Vagina (tissue), 2 donors: ENCODE results near the gene SHF. TPM values are rescaled to one million over a fixed set of nuclear protein-coding genes. Genes with fewer than 3 reads are reported as not detected.

Experiments
- DNase-seq, 2 donors: peaks; one replicate each; pipeline ENCODE4 v3.0.0-alpha.2; 2017; ENCODE audit errors: extremely low spot score in 2 of 2
- H3K27ac ChIP-seq: fragments of 200-600 bp; sonication (generic); one replicate; pipeline ENCODE4 v1.5.1; 2019
- H3K27me3 ChIP-seq: fragments of 200-600 bp; sonication (generic); one replicate; pipeline ENCODE4 v1.5.1; 2019
- H3K36me3 ChIP-seq, 2 donors: fragments of 200-600 bp; sonication (generic); one replicate each; pipeline ENCODE4 v1.5.1; 2017 to 2019
- H3K4me1 ChIP-seq: fragments of 200-600 bp; sonication (generic); one replicate; pipeline ENCODE4 v1.5.1; 2019
- H3K4me3 ChIP-seq, 2 donors: fragments of 200-600 bp; sonication (generic); 1 replicate in 1 of 2; 2 replicates in 1 of 2; pipeline ENCODE4 v1.5.1; 2016 to 2019
- H3K9me3 ChIP-seq: fragments of 200-600 bp; sonication (generic); one replicate; pipeline ENCODE4 v1.5.1; 2019
- POLR2A ChIP-seq, 2 donors: fragments of 450-650 bp; IDR thresholded peaks; one replicate each; pipeline ENCODE4 v1.6.1; 2017; ENCODE audit warnings: antibody characterized with exemption in 2 of 2, mild to moderate bottlenecking in 2 of 2, moderate library complexity in 2 of 2
- POLR2AphosphoS5 ChIP-seq, 2 donors: sonication (generic); formaldehyde crosslinking; IDR thresholded peaks; one replicate each; pipeline ENCODE4 v1.9.0; 2017; ENCODE audit warnings: antibody characterized with exemption in 2 of 2, mild to moderate bottlenecking in 2 of 2, low read depth in 1 of 2; ENCODE audit not compliant: insufficient read depth in 1 of 2
- intact Hi-C: fragments of 100-400 bp; cut with DNase I; formaldehyde crosslinking; loops from one replicate; pipeline ENCODE4 v1.15.1; 2023
- total RNA-seq: library from RNA; depleted of rRNA; stranded (reverse); fragments of >200 nt; gene quantifications from one replicate; pipeline ENCODE4 v1.2.3, GENCODE V29; 2016
- TF ChIP-seq, protein P1 (sequence below), 3 experiments: fragments of 450-650 bp in 2 of 3; fragments of 200-600 bp in 1 of 3; sonication (generic) in 1 of 3; IDR thresholded peaks; one replicate each; pipeline ENCODE4 v1.5.1; 2017 to 2019; ENCODE audit warnings: antibody characterized with exemption in 3 of 3, mild to moderate bottlenecking in 2 of 3, moderate library complexity in 2 of 3

SHF gene
- total RNA-seq, 1 donor from 2014 or later = 15.0 TPM

DNA sequence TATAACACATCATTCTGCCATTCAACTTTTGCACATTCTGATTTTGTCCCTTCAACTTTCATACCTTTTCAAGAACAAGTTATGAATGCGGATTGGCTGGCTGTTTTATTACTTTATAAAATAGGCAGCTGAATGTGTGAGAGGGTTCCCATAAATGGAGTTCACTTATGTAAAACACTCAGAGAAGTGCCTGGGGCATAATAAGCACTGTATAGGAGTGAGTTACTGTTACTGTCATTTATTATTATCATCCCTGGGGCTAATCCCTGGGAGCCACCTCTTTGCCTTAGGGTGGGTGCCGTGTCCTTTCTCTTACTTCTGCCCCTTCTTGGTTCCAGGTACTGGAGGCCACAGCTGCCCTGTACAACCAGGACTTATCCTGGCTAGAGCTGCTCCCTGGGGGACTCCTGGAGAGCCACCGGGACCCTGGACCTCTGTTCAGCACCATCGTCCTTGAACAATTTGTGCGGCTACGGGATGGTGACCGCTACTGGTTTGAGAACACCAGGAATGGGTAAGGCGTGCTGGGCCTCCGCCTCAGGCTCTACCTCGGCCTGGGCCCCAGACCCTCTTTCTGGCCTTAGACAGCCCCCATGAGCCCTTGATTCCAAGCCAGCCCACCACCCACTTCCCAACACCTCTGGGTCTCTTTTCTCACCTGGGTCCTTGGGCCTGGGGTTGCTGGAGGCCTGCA lies 47.1 kb downstream of the SHF start:
- Histone ChIP-seq H3K27ac (no peak overlapping the region), H3K4me1 (peaks cover under 1% of the 10 kb centered on the region), H3K4me3 (no peak overlapping the region), H3K27me3 (no peaks in the 10 kb centered on the region), H3K36me3 (no peaks in the 10 kb centered on the region), H3K9me3 (no peaks in the 10 kb centered on the region)
- no peak for DNase-seq
- TF ChIP-seq POLR2AphosphoS5 (IDR thresholded peaks at IDR 0.05; ENCODE audit: insufficient read depth in 1 of 2, low read depth in 1 of 2) (no peak), POLR2A (IDR thresholded peaks at IDR 0.05) (no peak)
- TF ChIP-seq, protein P1, sequence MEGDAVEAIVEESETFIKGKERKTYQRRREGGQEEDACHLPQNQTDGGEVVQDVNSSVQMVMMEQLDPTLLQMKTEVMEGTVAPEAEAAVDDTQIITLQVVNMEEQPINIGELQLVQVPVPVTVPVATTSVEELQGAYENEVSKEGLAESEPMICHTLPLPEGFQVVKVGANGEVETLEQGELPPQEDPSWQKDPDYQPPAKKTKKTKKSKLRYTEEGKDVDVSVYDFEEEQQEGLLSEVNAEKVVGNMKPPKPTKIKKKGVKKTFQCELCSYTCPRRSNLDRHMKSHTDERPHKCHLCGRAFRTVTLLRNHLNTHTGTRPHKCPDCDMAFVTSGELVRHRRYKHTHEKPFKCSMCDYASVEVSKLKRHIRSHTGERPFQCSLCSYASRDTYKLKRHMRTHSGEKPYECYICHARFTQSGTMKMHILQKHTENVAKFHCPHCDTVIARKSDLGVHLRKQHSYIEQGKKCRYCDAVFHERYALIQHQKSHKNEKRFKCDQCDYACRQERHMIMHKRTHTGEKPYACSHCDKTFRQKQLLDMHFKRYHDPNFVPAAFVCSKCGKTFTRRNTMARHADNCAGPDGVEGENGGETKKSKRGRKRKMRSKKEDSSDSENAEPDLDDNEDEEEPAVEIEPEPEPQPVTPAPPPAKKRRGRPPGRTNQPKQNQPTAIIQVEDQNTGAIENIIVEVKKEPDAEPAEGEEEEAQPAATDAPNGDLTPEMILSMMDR (IDR thresholded peaks at IDR 0.05) = no peak
- intact Hi-C loops = no loop called here

DNA sequence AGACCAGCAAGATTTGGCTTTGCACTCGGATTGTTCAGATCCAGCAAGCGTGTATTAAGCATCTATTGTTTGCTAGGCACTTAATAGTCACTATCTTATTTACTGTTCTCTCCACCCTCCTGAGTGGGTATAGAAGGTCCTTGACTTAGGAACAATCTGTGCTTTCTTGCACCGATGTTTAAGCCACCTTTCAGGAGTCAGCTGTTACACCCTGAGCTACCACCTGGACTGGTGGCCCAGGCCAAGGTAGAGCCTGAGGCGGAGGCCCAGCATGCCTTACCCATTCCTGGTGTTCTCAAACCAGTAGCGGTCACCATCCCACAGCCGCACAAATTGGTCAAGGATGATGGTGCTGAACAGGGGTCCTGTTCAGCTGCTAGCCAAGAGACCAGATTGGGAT lies 48.0 kb downstream of the SHF start:
- intact Hi-C loops = no loop called here
- no peaks in the 10 kb centered on the region for H3K4me1 ChIP-seq
- no peak overlapping the region for H3K4me3 ChIP-seq
- TF ChIP-seq, protein P1 (IDR thresholded peaks at IDR 0.05) = no peak
- TF ChIP-seq POLR2AphosphoS5 (IDR thresholded peaks at IDR 0.05; ENCODE audit: insufficient read depth in 1 of 2, low read depth in 1 of 2) = no peak
- TF ChIP-seq POLR2A (IDR thresholded peaks at IDR 0.05) = no peak
- H3K36me3 ChIP-seq = no peaks in the 10 kb centered on the region
- no peaks in the 10 kb centered on the region for H3K9me3 ChIP-seq
- no peak overlapping the region for H3K27ac ChIP-seq
- no peak for DNase-seq
- H3K27me3 ChIP-seq = peaks cover 5% of the 10 kb centered on the region

DNA sequence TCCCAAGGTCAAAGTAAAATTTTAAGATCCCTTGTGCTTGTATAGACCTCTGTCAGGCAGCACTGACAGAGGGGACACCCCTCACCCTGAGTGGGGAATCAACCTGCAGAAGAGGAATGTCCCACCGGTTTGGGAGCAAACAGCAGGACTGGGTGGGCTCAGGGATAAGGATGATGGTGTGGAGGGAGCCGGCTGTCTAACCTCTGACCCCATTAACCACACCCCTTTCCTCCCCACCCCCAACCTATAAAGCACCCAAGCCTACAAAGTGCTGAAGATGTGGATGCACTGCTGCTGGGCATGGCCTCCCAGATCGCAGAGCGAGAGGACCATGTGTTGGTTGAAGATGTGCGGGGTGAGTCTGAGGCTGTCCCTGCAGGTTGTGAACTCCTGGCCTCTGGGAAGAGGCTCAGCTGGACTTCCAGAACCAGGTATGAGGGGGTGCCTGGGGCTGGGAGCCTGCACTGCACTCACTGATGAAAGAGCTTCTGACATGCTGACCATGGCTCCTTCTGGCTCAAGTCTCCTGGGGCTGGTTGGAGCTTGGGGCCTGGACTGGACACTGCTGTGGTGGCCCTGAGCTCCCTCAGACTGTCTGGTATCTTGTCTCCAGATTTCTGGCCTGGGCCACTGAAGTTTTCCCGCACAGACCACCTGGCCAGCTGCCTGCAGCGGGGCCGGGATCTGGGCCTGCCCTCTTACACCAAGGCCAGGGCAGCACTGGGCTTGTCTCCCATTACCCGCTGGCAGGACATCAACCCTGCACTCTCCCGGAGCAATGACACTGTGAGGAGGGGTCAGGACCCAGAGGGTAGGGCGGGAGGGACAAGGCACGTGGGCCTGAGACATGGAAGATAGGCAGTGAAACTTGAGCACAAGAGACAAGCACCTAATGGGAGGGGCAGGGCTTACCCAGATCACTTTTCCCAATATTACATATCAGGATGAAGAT lies 48.7 kb downstream of the SHF start:
- TF ChIP-seq POLR2A (IDR thresholded peaks at IDR 0.05) (no peak), POLR2AphosphoS5 (IDR thresholded peaks at IDR 0.05; ENCODE audit: insufficient read depth in 1 of 2, low read depth in 1 of 2) (no peak)
- TF ChIP-seq, protein P1 (IDR thresholded peaks at IDR 0.05) = no peak
- intact Hi-C loops = no loop called here
- H3K4me1 ChIP-seq = no peaks in the 10 kb centered on the region
- no peaks in the 10 kb centered on the region for H3K9me3 ChIP-seq
- H3K4me3 ChIP-seq = no peak overlapping the region
- DNase-seq = no peak
- no peak overlapping the region for H3K27ac ChIP-seq
- peaks cover 6% of the 10 kb centered on the region for H3K27me3 ChIP-seq
- no peaks in the 10 kb centered on the region for H3K36me3 ChIP-seq

DNA sequence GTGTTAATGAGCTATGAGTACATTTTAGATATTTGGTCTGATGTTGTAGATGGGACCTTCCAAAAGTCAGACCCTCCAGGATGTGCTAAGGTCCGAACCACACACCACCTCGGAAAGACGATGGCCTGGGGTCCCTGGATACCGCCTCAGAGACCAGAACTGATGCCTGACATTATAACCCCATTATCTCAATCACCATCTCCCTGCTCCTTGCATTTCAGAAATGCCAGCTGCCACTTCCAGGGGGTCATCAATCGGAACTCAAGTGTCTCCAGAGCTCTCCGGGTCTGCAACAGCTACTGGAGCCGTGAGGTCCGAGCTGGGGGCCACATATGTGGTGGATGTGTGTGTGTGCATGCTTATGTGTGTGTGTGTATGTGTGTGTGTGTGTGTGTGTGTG lies 50.1 kb downstream of the SHF start:
- intact Hi-C loops = no loop called here
- H3K9me3 ChIP-seq = no peaks in the 10 kb centered on the region
- H3K36me3 ChIP-seq = no peaks in the 10 kb centered on the region
- no peak overlapping the region for H3K4me3 ChIP-seq
- DNase-seq = no peak
- peaks cover 6% of the 10 kb centered on the region for H3K27me3 ChIP-seq
- no peak for TF ChIP-seq POLR2A (IDR thresholded peaks at IDR 0.05)
- TF ChIP-seq, protein P1 (IDR thresholded peaks at IDR 0.05) = no peak
- TF ChIP-seq POLR2AphosphoS5 (IDR thresholded peaks at IDR 0.05; ENCODE audit: insufficient read depth in 1 of 2, low read depth in 1 of 2) = no peak
- H3K4me1 ChIP-seq = no peaks in the 10 kb centered on the region
- no peak overlapping the region for H3K27ac ChIP-seq
